ENCODE results near the gene PARPBP. TPM values are rescaled to one million over a fixed set of nuclear protein-coding genes. Genes with fewer than 3 reads are reported as not detected.

PARPBP gene
- total RNA-seq, 1 experiment from 2014 or later = 23.5 TPM

- Histone ChIP-seq H3K36me3 (ENCODE audit: control insufficient read depth in 1 of 2, insufficient read depth in 2 of 2, low read length in 2 of 2) (no peaks in the 10 kb centered on the region), H3K9ac (ENCODE audit: low read length) (no peak overlapping the region), H3K9me3 (ENCODE audit: control insufficient read depth in 1 of 2, insufficient read depth in 1 of 2, low read depth in 1 of 2, low read length in 2 of 2) (no peaks in the 10 kb centered on the region), H3K4me3 (replicated peaks in 1 of 2; ENCODE audit: low read depth in 1 of 2, low read length in 2 of 2) (no peak overlapping the region), H3K79me2 (ENCODE audit: insufficient read depth, low read length) (no peaks in the 10 kb centered on the region), H3K27ac (ENCODE audit: low read depth, low read length) (no peak overlapping the region), H3K27me3 (ENCODE audit: insufficient read depth, low read length) (no peaks in the 10 kb centered on the region), H2AFZ (ENCODE audit: low read depth, low read length, poor library complexity, severe bottlenecking) (no peak overlapping the region), H3K9me2 (ENCODE audit: insufficient read depth) (no peaks in the 10 kb centered on the region), H3K4me2 (ENCODE audit: low read length) (no peak overlapping the region), H4K20me1 (ENCODE audit: insufficient read depth) (no peaks in the 10 kb centered on the region), H3K4me1 (ENCODE audit: control insufficient read depth in 1 of 2, insufficient read depth in 2 of 2, low read length in 2 of 2) (no peaks in the 10 kb centered on the region)
- no TSS peak for BruUV-seq (replicated peaks)
- ChIA-PET CTCF (no interaction called here), POLR2A (no interaction called here), RAD21 (ENCODE audit: low non-redundant PET in 1 of 2, low total read pairs in 2 of 2, uncharacterized antibody in 2 of 2, unreplicated experiment in 2 of 2) (no interaction called here)
- ATAC-seq (no peak), DNase-seq (ENCODE audit: low read depth, low spot score) (no peak)
- intact Hi-C loops (cut with micrococcal nuclease) = no loop called here
- TF ChIP-seq EZH2phosphoT487 (IDR thresholded peaks at IDR 0.05; ENCODE audit: borderline replicate concordance) (no peak), REST (IDR thresholded peaks at IDR 0.05; ENCODE audit: low read depth) (no peak), ELF1 (IDR thresholded peaks at IDR 0.05; ENCODE audit: borderline replicate concordance, low read depth) (no peak), POLR2A (IDR thresholded peaks at IDR 0.05; ENCODE audit: borderline replicate concordance, extremely low read depth, insufficient read depth, insufficient read length) (no peak), ZFX (IDR thresholded peaks at IDR 0.05) (no peak), POLR2AphosphoS5 (IDR thresholded peaks at IDR 0.05; ENCODE audit: low read depth, low read length) (no peak)
These were observed 84.0 kb downstream of the PARPBP start for GRCh38 chr12:102204025-102204424.

Measured in HCT116 (cell line).